Panc1 (cell line): ENCODE measurements around the gene CCDC57. TPM values are rescaled to one million over a fixed set of nuclear protein-coding genes. Genes with fewer than 3 reads are reported as not detected.

Experiments used
- ATAC-seq: fragments of 200-7000 bp; cut with Tn5 transposase; 2 replicates; pipeline ENCODE4 v1.9.1; 2020; ENCODE audit warnings: mild to moderate bottlenecking, moderate library complexity
- BruUV-seq: library from RNA; stranded (reverse); fragments of 400-500 nt; replicated peaks from 2 replicates; lab custom pipeline; 2021; lab: Mats Ljungman, UMichigan
- CTCF ChIA-PET: fragments of 300-600 bp; sonication (Branson Sonifier 250); formaldehyde crosslinking; loops from one replicate; lab custom pipeline; 2022; ENCODE audit warnings: antibody characterized with exemption; lab: Charles Lee
- POLR2A ChIA-PET: fragments of 300-600 bp; sonication (Branson Sonifier 250); formaldehyde crosslinking; loops from one replicate; lab custom pipeline; 2022; ENCODE audit warnings: antibody characterized with exemption; lab: Charles Lee
- DNase-seq: peaks from one replicate; pipeline ENCODE4 v3.0.0-alpha.2; 2010; ENCODE audit warnings: low read depth, low spot score
- H3K27ac ChIP-seq: 2 replicates; pipeline ENCODE4 v1.5.1; 2011; ENCODE audit warnings: mild to moderate bottlenecking, low read length, inconsistent platforms
- H3K27me3 ChIP-seq: fragments of 200-500 bp; sonication (Bioruptor generic); 2 replicates; pipeline ENCODE4 v1.6.0; 2014; ENCODE audit warnings: low read length, inconsistent platforms; ENCODE audit not compliant: control insufficient read depth, insufficient read depth
- H3K36me3 ChIP-seq: fragments of 200-500 bp; sonication (Bioruptor generic); 2 replicates; pipeline ENCODE4 v1.5.1; 2014; ENCODE audit warnings: inconsistent platforms, mild to moderate bottlenecking, low read length, moderate library complexity; ENCODE audit not compliant: control insufficient read depth, insufficient read depth
- H3K4me1 ChIP-seq: 2 replicates; pipeline ENCODE4 v1.5.1; 2011; ENCODE audit warnings: inconsistent platforms, mild to moderate bottlenecking, low read length, moderate library complexity; ENCODE audit not compliant: control insufficient read depth, insufficient read depth
- H3K4me3 ChIP-seq, 2 experiments: 2 replicates each; pipeline ENCODE4 v1.5.1; 2011 to 2012; ENCODE audit warnings: low read depth in 2 of 2, low read length in 2 of 2, mild to moderate bottlenecking in 2 of 2, inconsistent platforms in 1 of 2, moderate library complexity in 1 of 2
- H3K9me3 ChIP-seq: fragments of 200-500 bp; sonication (Bioruptor generic); 2 replicates; pipeline ENCODE4 v1.5.1; 2014; ENCODE audit warnings: low read depth, mild to moderate bottlenecking, inconsistent platforms, low read length, moderate library complexity; ENCODE audit not compliant: control insufficient read depth, insufficient read depth
- POLR2AphosphoS5 ChIP-seq: IDR thresholded peaks from 2 replicates; pipeline ENCODE4 v1.6.1; 2012; ENCODE audit warnings: mild to moderate bottlenecking, low read depth, low read length, moderate library complexity
- SIN3A ChIP-seq: IDR thresholded peaks from 2 replicates; pipeline ENCODE4 v1.6.1; 2012; ENCODE audit warnings: low read depth, mild to moderate bottlenecking, low read length, moderate library complexity, borderline replicate concordance; ENCODE audit not compliant: insufficient read depth
- TCF7L2 ChIP-seq: IDR thresholded peaks from 2 replicates; pipeline ENCODE4 v1.6.1; 2011; ENCODE audit warnings: mild to moderate bottlenecking, low read depth, low read length, inconsistent platforms
- in situ Hi-C: cut with HindIII; loops from 2 replicates; pipeline ENCODE4 v1.10.0; 2016; ENCODE audit warnings: low sequenced_read_pairs, low pct_unique_long_range_greater_than_20kb
- intact Hi-C: fragments of 100-400 bp; cut with micrococcal nuclease; formaldehyde crosslinking; loops from one replicate; pipeline ENCODE4 v1.10.0; 2022; ENCODE audit not compliant: unreplicated experiment
- total RNA-seq: library from RNA; stranded (reverse); gene quantifications from one replicate; pipeline ENCODE4 v1.2.1, GENCODE V29; 2021; ENCODE audit not compliant: unreplicated experiment
- TF ChIP-seq, protein P1 (sequence below), 2 experiments: IDR thresholded peaks; 2 replicates each; pipeline ENCODE4 v1.6.1; 2011 to 2012; ENCODE audit warnings: low read depth in 2 of 2, control low read depth in 1 of 2, low read length in 1 of 2, mild to moderate bottlenecking in 1 of 2, moderate library complexity in 1 of 2; ENCODE audit not compliant: insufficient read depth in 1 of 2
- TF ChIP-seq, protein P2 (sequence below): fragments of 450-650 bp; IDR thresholded peaks from 2 replicates; pipeline ENCODE4 v1.5.1; 2017; ENCODE audit warnings: mild to moderate bottlenecking

The CCDC57 gene
- total RNA-seq, 1 experiment from 2014 or later: 63.6 TPM

DNA sequence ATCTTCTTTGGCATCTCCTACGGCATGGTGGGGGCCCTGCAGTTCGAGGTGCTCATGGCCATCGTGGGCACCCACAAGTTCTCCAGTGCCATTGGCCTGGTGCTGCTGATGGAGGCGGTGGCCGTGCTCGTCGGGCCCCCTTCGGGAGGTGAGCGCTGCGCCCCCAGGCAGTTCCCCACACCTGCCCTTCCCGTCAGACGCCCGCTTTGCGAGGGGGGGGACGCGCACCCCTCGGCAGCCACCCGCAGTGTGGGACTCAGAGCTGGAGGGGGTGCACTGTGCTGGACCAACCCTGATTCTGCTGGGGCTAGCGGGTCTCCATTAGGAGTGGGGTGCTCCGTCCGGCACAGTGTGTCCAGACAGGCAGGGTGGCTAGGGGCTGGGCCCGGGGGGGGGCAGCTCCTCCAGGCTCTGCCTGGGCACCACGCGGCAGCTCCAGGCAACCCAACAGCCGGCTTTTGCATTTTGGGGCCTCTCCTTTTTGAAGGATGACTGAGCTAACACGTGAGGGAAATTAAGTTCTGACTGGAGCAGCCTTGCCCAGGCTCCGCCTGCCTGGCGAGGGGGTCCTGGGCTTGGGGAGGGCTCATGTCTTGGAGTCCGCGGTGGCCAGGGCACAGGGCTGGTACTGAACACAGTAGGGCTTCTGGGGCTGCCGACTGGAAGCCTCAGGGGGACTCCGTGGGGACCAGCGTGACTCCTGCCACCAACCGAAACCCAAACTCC, 25.3 kb upstream of the CCDC57 start:
- Histone ChIP-seq H3K27ac (peak overlapping the region; percentile 94), H3K36me3 (peaks cover 2% of the 10 kb centered on the region), H3K4me1 (peaks cover 97% of the 10 kb centered on the region), H3K4me3 (peak overlapping the region in 1 of 2 experiments; percentile 30; a peak in 2 of 4 replicates), H3K27me3 (no peaks in the 10 kb centered on the region), H3K9me3 (no peaks in the 10 kb centered on the region)
- intact Hi-C loops (loop anchor here (10.0 kb wide), 1 partner anchor 133 kb away; no protein-coding TSS in a partner anchor), in situ Hi-C loops (no loop called here)
- ATAC-seq (no peak), DNase-seq (no peak)
- no TSS peak for BruUV-seq
- TF ChIP-seq, protein P1, sequence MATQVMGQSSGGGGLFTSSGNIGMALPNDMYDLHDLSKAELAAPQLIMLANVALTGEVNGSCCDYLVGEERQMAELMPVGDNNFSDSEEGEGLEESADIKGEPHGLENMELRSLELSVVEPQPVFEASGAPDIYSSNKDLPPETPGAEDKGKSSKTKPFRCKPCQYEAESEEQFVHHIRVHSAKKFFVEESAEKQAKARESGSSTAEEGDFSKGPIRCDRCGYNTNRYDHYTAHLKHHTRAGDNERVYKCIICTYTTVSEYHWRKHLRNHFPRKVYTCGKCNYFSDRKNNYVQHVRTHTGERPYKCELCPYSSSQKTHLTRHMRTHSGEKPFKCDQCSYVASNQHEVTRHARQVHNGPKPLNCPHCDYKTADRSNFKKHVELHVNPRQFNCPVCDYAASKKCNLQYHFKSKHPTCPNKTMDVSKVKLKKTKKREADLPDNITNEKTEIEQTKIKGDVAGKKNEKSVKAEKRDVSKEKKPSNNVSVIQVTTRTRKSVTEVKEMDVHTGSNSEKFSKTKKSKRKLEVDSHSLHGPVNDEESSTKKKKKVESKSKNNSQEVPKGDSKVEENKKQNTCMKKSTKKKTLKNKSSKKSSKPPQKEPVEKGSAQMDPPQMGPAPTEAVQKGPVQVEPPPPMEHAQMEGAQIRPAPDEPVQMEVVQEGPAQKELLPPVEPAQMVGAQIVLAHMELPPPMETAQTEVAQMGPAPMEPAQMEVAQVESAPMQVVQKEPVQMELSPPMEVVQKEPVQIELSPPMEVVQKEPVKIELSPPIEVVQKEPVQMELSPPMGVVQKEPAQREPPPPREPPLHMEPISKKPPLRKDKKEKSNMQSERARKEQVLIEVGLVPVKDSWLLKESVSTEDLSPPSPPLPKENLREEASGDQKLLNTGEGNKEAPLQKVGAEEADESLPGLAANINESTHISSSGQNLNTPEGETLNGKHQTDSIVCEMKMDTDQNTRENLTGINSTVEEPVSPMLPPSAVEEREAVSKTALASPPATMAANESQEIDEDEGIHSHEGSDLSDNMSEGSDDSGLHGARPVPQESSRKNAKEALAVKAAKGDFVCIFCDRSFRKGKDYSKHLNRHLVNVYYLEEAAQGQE (IDR thresholded peaks at IDR 0.05; ENCODE audit: insufficient read depth in 1 of 2, low read depth in 2 of 2, low read length in 1 of 2): no peak
- ChIA-PET POLR2A (no interaction called here), CTCF (no interaction called here)

DNA sequence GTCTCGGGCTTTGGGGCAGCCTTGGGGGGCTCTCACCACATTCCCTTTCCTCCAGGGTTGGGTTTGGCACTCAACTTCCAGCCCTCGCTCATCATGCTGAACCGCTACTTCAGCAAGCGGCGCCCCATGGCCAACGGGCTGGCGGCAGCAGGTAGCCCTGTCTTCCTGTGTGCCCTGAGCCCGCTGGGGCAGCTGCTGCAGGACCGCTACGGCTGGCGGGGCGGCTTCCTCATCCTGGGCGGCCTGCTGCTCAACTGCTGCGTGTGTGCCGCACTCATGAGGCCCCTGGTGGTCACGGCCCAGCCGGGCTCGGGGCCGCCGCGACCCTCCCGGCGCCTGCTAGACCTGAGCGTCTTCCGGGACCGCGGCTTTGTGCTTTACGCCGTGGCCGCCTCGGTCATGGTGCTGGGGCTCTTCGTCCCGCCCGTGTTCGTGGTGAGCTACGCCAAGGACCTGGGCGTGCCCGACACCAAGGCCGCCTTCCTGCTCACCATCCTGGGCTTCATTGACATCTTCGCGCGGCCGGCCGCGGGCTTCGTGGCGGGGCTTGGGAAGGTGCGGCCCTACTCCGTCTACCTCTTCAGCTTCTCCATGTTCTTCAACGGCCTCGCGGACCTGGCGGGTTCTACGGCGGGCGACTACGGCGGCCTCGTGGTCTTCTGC, 24.6 kb upstream of the CCDC57 start:
- Histone ChIP-seq H3K9me3 (no peaks in the 10 kb centered on the region), H3K27ac (peak overlapping the region; percentile 94), H3K36me3 (peaks cover 2% of the 10 kb centered on the region), H3K4me3 (no peak overlapping the region), H3K27me3 (no peaks in the 10 kb centered on the region), H3K4me1 (peaks cover 97% of the 10 kb centered on the region)
- in situ Hi-C loops (no loop called here), intact Hi-C loops (loop anchor here (10.0 kb wide), 1 partner anchor 132 kb away; no protein-coding TSS in a partner anchor)
- no peak for DNase-seq
- POLR2A ChIA-PET: no interaction called here
- ATAC-seq: no peak
- BruUV-seq: no TSS peak
- CTCF ChIA-PET: interaction anchor here (1.1 kb wide), 1 partner anchor 30 kb away, joined by 4 read pairs; no protein-coding TSS in a partner anchor
- TF ChIP-seq TCF7L2 (no peak), POLR2AphosphoS5 (no peak), SIN3A (no peak)
- TF ChIP-seq, protein P2, sequence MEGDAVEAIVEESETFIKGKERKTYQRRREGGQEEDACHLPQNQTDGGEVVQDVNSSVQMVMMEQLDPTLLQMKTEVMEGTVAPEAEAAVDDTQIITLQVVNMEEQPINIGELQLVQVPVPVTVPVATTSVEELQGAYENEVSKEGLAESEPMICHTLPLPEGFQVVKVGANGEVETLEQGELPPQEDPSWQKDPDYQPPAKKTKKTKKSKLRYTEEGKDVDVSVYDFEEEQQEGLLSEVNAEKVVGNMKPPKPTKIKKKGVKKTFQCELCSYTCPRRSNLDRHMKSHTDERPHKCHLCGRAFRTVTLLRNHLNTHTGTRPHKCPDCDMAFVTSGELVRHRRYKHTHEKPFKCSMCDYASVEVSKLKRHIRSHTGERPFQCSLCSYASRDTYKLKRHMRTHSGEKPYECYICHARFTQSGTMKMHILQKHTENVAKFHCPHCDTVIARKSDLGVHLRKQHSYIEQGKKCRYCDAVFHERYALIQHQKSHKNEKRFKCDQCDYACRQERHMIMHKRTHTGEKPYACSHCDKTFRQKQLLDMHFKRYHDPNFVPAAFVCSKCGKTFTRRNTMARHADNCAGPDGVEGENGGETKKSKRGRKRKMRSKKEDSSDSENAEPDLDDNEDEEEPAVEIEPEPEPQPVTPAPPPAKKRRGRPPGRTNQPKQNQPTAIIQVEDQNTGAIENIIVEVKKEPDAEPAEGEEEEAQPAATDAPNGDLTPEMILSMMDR: no peak
- TF ChIP-seq, protein P1 (IDR thresholded peaks at IDR 0.05; ENCODE audit: insufficient read depth in 1 of 2, low read depth in 2 of 2, low read length in 1 of 2): no peak
